Fibroblast of lung (primary cell): ENCODE data around the gene EXD2. TPM values are rescaled to one million over a fixed set of nuclear protein-coding genes. Genes with fewer than 3 reads are reported as not detected.
"Not testable (repeated sequence)": the region's sequence is repeated elsewhere in the genome, so short reads cannot be mapped to it uniquely, and the experiment has no call there.

ENCODE experiments used
- DNase-seq, 2 donors: peaks; one replicate each; pipeline versions ENCODE4 v3.0.0 to v3.0.0-alpha.2; 2010; ENCODE audit warnings: low read depth in 2 of 2
- H2AFZ ChIP-seq: 2 replicates; pipeline ENCODE4 v1.5.1; 2012; ENCODE audit warnings: low read length, control low read depth, inconsistent platforms
- H3K27ac ChIP-seq: 2 replicates; pipeline ENCODE4 v1.5.1; 2011; ENCODE audit warnings: low read length, control low read depth; ENCODE audit not compliant: insufficient read depth
- H3K27me3 ChIP-seq: 2 replicates; pipeline ENCODE4 v1.5.1; 2011; ENCODE audit warnings: mild to moderate bottlenecking, low read length; ENCODE audit not compliant: control insufficient read depth, insufficient read depth
- H3K36me3 ChIP-seq: 2 replicates; pipeline ENCODE4 v1.5.1; 2011; ENCODE audit warnings: low read length; ENCODE audit not compliant: control insufficient read depth, insufficient read depth
- H3K4me1 ChIP-seq: 2 replicates; pipeline ENCODE4 v1.5.1; 2011; ENCODE audit warnings: low read length; ENCODE audit not compliant: control insufficient read depth, insufficient read depth; ENCODE audit errors: extremely low read depth
- H3K4me2 ChIP-seq: 2 replicates; pipeline ENCODE4 v1.5.1; 2011; ENCODE audit warnings: low read length, control low read depth; ENCODE audit not compliant: insufficient read depth; ENCODE audit errors: extremely low read depth
- H3K4me3 ChIP-seq, 4 experiments: fragments of 200-600 bp in 1 of 4; sonication (generic) in 1 of 4; replicated peaks in 1 of 4; 2 replicates each; pipeline ENCODE4 v1.5.1; 2011 to 2016; ENCODE audit warnings: low read length in 4 of 4, low read depth in 3 of 4, mild to moderate bottlenecking in 3 of 4, control low read depth in 2 of 4, inconsistent platforms in 1 of 4, mixed read lengths in 1 of 4; ENCODE audit not compliant: insufficient read depth in 1 of 4; ENCODE audit errors: control extremely low read depth in 1 of 4
- H3K79me2 ChIP-seq: 2 replicates; pipeline ENCODE4 v1.5.1; 2012; ENCODE audit warnings: mild to moderate bottlenecking, low read length, inconsistent platforms; ENCODE audit not compliant: control insufficient read depth, insufficient read depth
- H3K9ac ChIP-seq: 2 replicates; pipeline ENCODE4 v1.5.1; 2011; ENCODE audit warnings: mild to moderate bottlenecking, low read length, control low read depth; ENCODE audit not compliant: insufficient read depth
- H3K9me3 ChIP-seq: 2 replicates; pipeline ENCODE4 v1.5.1; 2012; ENCODE audit warnings: low read depth, low read length; ENCODE audit not compliant: control insufficient read depth, insufficient read depth
- H4K20me1 ChIP-seq: 2 replicates; pipeline ENCODE4 v1.5.1; 2011; ENCODE audit warnings: low read length; ENCODE audit not compliant: control insufficient read depth, insufficient read depth; ENCODE audit errors: extremely low read depth
- CTCF ChIP-seq, 2 donors: IDR thresholded peaks in 1 of 2; conservative IDR thresholded peaks in 1 of 2; 1 replicate in 1 of 2; 2 replicates in 1 of 2; pipeline ENCODE4 v1.5.1; 2011 to 2012; ENCODE audit warnings: low read length in 2 of 2, control low read depth in 1 of 2, inconsistent platforms in 1 of 2, low read depth in 1 of 2, mild to moderate bottlenecking in 1 of 2
- EZH2 ChIP-seq: IDR thresholded peaks from 2 replicates; pipeline ENCODE4 v1.5.1; 2012; ENCODE audit warnings: low read length, control low read depth, mild to moderate bottlenecking; ENCODE audit errors: missing control alignments
- polyA plus RNA-seq, 2 donors: library from polyadenylated mRNA; depleted of rRNA in 1 of 2; stranded (reverse) in 1 of 2; unstranded in 1 of 2; fragments of >200 nt; gene quantifications; 2 replicates each; pipeline ENCODE4 v1.2.1, GENCODE V29; 2011 to 2012; ENCODE audit warnings: missing spikeins in 1 of 2
- total RNA-seq: library from RNA; depleted of rRNA; stranded (reverse); fragments of >200 nt; gene quantifications from 2 replicates; pipeline ENCODE4 v1.2.1, GENCODE V29; 2014

EXD2 gene
- total and polyA plus RNA-seq, 2 donors (not counting 1 experiment from before 2014, with no cell fraction given), result 25.5 to 27.7 TPM

- Histone ChIP-seq H3K36me3 (no peaks in the 10 kb centered on the region), H3K27ac (no peak overlapping the region), H3K9ac (no peak overlapping the region), H3K27me3 (no peaks in the 10 kb centered on the region), H3K4me1 (peaks cover 2% of the 10 kb centered on the region), H3K4me2 (no peak overlapping the region), H3K4me3 (no peak overlapping the region), H3K79me2 (no peaks in the 10 kb centered on the region), H4K20me1 (no peaks in the 10 kb centered on the region), H3K9me3 (no peaks in the 10 kb centered on the region), H2AFZ (no peak overlapping the region)
- TF ChIP-seq CTCF (conservative IDR thresholded peaks at IDR 0.05 in 1 of 2, IDR thresholded peaks at IDR 0.05 in 1 of 2; ENCODE audit: low read depth in 1 of 2, low read length in 2 of 2), result no peak
- TF ChIP-seq EZH2, result no peak
- no peak for DNase-seq
Observed at GRCh38 chr14:69274321-69274720, 83.0 kb downstream of the EXD2 start.

- no peaks in the 10 kb centered on the region for H3K36me3 ChIP-seq
- H3K79me2 ChIP-seq, result no peaks in the 10 kb centered on the region
- H4K20me1 ChIP-seq, result no peaks in the 10 kb centered on the region
- no peak for TF ChIP-seq CTCF (conservative IDR thresholded peaks at IDR 0.05 in 1 of 2, IDR thresholded peaks at IDR 0.05 in 1 of 2; ENCODE audit: low read depth in 1 of 2, low read length in 2 of 2)
- TF ChIP-seq EZH2, result no peak
- no peak overlapping the region for H2AFZ ChIP-seq
- no peak overlapping the region for H3K4me2 ChIP-seq
- no peaks in the 10 kb centered on the region for H3K9me3 ChIP-seq
- no peaks in the 10 kb centered on the region for H3K27me3 ChIP-seq
- no peak for DNase-seq
- no peak overlapping the region for H3K9ac ChIP-seq
- H3K4me3 ChIP-seq, result no peak overlapping the region
- H3K27ac ChIP-seq, result no peak overlapping the region
- no peaks in the 10 kb centered on the region for H3K4me1 ChIP-seq
Observed at GRCh38 chr14:69275331-69275730, 84.0 kb downstream of the EXD2 start.

- H3K4me3 ChIP-seq, H3K27ac ChIP-seq, H3K4me2 ChIP-seq, H3K79me2 ChIP-seq, H3K9me3 ChIP-seq, H3K27me3 ChIP-seq, H3K36me3 ChIP-seq, H4K20me1 ChIP-seq, H3K9ac ChIP-seq, H3K4me1 ChIP-seq, H2AFZ ChIP-seq, DNase-seq: not testable (repeated sequence)
Observed at GRCh38 chr14:69277356-69277755, 86.1 kb downstream of the EXD2 start.
